SK-N-MC (cell line): ENCODE data around the gene CDKL2.
"Not testable (repeated sequence)": the region's sequence is repeated elsewhere in the genome, so short reads cannot be mapped to it uniquely, and the experiment has no call there.

Source experiments
- DNase-seq: peaks from one replicate; pipeline ENCODE4 v3.0.0-alpha.2; 2011; ENCODE audit warnings: low read depth, low spot score
- H3K27ac ChIP-seq: fragments of 200-600 bp; sonication (generic); 2 replicates; pipeline ENCODE4 v1.5.1; 2016; ENCODE audit warnings: mixed run types
- H3K36me3 ChIP-seq: fragments of 200-600 bp; sonication (generic); 2 replicates; pipeline ENCODE4 v1.6.1; 2017; ENCODE audit warnings: antibody characterized with exemption, low read length, mixed read lengths; ENCODE audit not compliant: insufficient read depth
- H3K4me3 ChIP-seq: fragments of 200-600 bp; sonication (generic); 2 replicates; pipeline ENCODE4 v1.5.1; 2016
- H3K9ac ChIP-seq: fragments of 200-600 bp; sonication (generic); 2 replicates; pipeline ENCODE4 v1.8.0; 2017; ENCODE audit warnings: mixed run types, mixed read lengths; ENCODE audit not compliant: insufficient read length
- H3K9me3 ChIP-seq: fragments of 200-600 bp; sonication (generic); 2 replicates; pipeline ENCODE4 v1.6.1; 2017; ENCODE audit warnings: low read depth, mild to moderate bottlenecking, antibody characterized with exemption, low read length, moderate library complexity, mixed read lengths
- EZH2 ChIP-seq: fragments of 200-600 bp; sonication (generic); IDR thresholded peaks from one replicate; pipeline ENCODE4 v1.6.1; 2017; ENCODE audit warnings: antibody characterized with exemption
- FOXP2 ChIP-seq: optimal IDR thresholded peaks from 2 replicates; pipeline ENCODE3; 2011; ENCODE audit warnings: mild to moderate bottlenecking, moderate library complexity; ENCODE audit not compliant: insufficient read depth; ENCODE audit errors: extremely low read length, control extremely low read depth
- POLR2AphosphoS5 ChIP-seq: IDR thresholded peaks from 2 replicates; pipeline ENCODE4 v1.6.1; 2012; ENCODE audit warnings: mild to moderate bottlenecking, low read depth, low read length, borderline replicate concordance

Gene CDKL2

GRCh38 chr4:75557696-75558095 lies 72.6 kb downstream of the CDKL2 start:
- no peaks in the 10 kb centered on the region for H3K9me3 ChIP-seq
- H3K27ac ChIP-seq, result no peak overlapping the region
- no peaks in the 10 kb centered on the region for H3K36me3 ChIP-seq
- TF ChIP-seq EZH2, result no peak
- TF ChIP-seq POLR2AphosphoS5, result no peak
- no peak for TF ChIP-seq FOXP2
- no peak overlapping the region for H3K9ac ChIP-seq
- no peak for DNase-seq
- H3K4me3 ChIP-seq, result no peak overlapping the region

GRCh38 chr4:75555294-75556164 lies 74.8 kb downstream of the CDKL2 start, which contains the start of gene ODAPH:
Gene ODAPH, plus strand, starts transcription at chr4:75556066. Its CDS starts 17 bp downstream, at chr4:75556083.
- no peaks in the 10 kb centered on the region for H3K36me3 ChIP-seq
- TF ChIP-seq EZH2 (no peak), POLR2AphosphoS5 (no peak), FOXP2 (no peak)
- no peak within 1 kb of the TSS for H3K27ac ChIP-seq
- H3K4me3 ChIP-seq, result no peak within 1 kb of the TSS
- no peak for DNase-seq
- H3K9me3 ChIP-seq, result no peaks in the 10 kb centered on the region
- no peak within 1 kb of the TSS for H3K9ac ChIP-seq

DNA sequence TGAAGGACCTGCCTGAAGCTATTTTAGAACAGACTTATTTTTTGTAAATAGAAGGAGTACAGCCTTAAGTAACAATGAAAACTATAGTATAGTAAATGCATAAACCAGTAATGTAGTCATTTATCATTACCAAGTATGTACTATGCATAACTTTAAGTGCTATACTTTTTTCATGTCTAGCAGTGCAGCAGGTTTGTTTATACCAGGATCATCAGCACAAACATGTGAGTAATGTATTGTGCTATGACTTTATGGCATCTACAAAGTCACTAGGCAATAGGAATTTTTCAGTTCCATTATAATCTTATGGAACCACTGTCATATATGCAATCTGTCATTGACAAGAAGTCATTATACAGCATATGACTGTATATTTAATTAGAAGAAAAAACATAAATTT lies 77.9 kb downstream of the CDKL2 start:
- Histone ChIP-seq H3K9ac (no peak overlapping the region), H3K27ac (no peak overlapping the region), H3K9me3 (no peaks in the 10 kb centered on the region), H3K4me3 (no peak overlapping the region), H3K36me3 (no peaks in the 10 kb centered on the region)
- TF ChIP-seq POLR2AphosphoS5 (no peak), FOXP2 (no peak), EZH2 (no peak)
- no peak for DNase-seq

GRCh38 chr4:75549019-75549418 lies 81.3 kb downstream of the CDKL2 start:
- TF ChIP-seq FOXP2 (no peak), POLR2AphosphoS5 (no peak), EZH2 (no peak)
- no peak for DNase-seq
- no peak overlapping the region for H3K4me3 ChIP-seq
- H3K27ac ChIP-seq, result no peak overlapping the region
- H3K9ac ChIP-seq, result no peak overlapping the region
- H3K9me3 ChIP-seq, result no peaks in the 10 kb centered on the region
- peaks cover 5% of the 10 kb centered on the region; the same call in 1 of the 2 replicates for H3K36me3 ChIP-seq

DNA sequence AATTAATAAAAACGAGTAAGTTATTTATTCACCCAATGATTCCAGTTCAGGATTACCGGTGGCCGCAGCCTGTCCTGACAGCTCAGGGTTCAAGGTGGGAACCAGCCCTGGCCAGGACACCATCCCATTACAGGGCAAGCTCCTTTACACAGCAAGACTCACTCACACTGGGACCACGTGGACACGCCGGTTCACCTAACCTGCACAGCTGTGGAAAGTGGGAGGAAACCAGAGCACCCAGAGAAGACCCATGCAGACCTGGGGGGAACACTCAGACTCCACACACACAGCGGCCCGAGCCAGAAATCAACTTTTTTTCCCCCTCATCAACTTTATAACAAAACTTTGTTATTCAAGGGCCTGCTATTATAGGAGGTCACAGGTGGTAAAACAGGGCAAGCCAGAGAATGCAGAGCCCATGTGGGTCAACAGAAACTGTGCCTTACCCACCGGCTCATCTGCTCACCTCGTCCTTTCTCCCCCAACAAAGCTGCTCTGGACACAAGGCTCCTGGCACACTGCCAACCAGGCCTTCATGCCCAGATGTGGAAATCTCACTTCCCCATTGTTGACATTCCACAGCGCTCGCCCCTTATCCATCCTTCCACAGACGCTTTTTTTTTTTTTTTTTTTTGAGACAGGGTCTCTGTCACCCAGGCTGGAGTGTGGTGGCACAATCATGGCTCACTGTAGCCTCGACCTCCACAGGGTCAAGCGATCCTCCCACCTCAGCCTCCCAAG lies 82.5 kb downstream of the CDKL2 start:
- no peak for TF ChIP-seq FOXP2
- no peak for TF ChIP-seq EZH2
- TF ChIP-seq POLR2AphosphoS5, result no peak
- Histone ChIP-seq H3K36me3 (peaks cover 5% of the 10 kb centered on the region; the same call in 1 of the 2 replicates), H3K9ac (no peak overlapping the region), H3K4me3 (no peak overlapping the region), H3K27ac (no peak overlapping the region), H3K9me3 (no peaks in the 10 kb centered on the region)
- no peak for DNase-seq

DNA sequence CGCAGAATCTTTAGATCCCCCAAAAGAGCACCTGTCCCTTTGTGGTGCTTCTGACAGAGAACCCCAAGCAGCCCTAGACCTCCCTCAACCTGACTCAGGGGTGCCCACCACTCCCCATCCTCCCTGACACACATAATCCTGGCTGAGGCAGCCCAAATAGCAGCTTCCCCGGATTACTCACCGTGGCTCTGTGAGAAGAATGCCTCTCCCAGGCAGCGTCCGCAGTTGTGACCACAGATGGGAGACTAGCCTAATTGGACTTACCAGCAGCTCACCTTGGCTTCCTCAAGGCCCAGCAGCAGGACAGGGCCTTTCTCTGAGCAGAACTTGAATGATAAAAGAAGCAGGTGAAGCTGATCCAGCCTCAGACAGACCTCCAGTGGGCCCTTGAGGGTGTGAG lies 84.8 kb downstream of the CDKL2 start:
- DNase-seq, result no peak
- no peak overlapping the region for H3K4me3 ChIP-seq
- no peaks in the 10 kb centered on the region for H3K9me3 ChIP-seq
- H3K27ac ChIP-seq, result no peak overlapping the region
- H3K9ac ChIP-seq, result no peak overlapping the region
- H3K36me3 ChIP-seq, result peaks cover 5% of the 10 kb centered on the region; the same call in 1 of the 2 replicates
- TF ChIP-seq POLR2AphosphoS5 (no peak), EZH2 (no peak), FOXP2 (no peak)

DNA sequence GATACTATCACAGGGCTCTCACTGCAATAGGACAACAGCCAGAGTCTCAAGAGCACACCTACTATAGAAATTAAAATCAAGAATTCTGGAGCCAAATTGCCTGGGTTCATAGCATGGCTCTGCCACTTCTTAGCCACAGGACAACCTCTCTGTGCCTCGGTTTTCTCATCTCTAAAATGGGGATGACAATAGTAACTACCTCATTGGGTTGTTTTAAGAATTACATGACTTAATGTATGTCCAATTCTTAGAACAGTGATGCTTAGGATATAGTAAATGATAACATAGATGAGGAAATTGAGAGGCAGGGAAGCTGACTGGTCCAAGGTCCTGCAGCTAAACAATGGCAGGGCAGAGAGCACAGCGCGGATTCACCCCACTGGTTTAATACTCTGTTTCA lies 85.5 kb downstream of the CDKL2 start:
- H3K4me3 ChIP-seq, result no peak overlapping the region
- H3K9me3 ChIP-seq, result no peaks in the 10 kb centered on the region
- no peak for DNase-seq
- H3K36me3 ChIP-seq, result peaks cover 5% of the 10 kb centered on the region; the same call in 1 of the 2 replicates
- no peak overlapping the region for H3K27ac ChIP-seq
- no peak overlapping the region for H3K9ac ChIP-seq
- TF ChIP-seq POLR2AphosphoS5, result no peak
- TF ChIP-seq EZH2, result no peak
- TF ChIP-seq FOXP2, result no peak

GRCh38 chr4:75544220-75544619 lies 86.1 kb downstream of the CDKL2 start:
- not testable (repeated sequence) for DNase-seq, H3K9me3 ChIP-seq, H3K4me3 ChIP-seq, H3K9ac ChIP-seq, H3K27ac ChIP-seq, H3K36me3 ChIP-seq

- Histone ChIP-seq H3K36me3 (peaks cover 5% of the 10 kb centered on the region; the same call in 1 of the 2 replicates), H3K9me3 (no peaks in the 10 kb centered on the region), H3K27ac (no peak overlapping the region), H3K9ac (no peak overlapping the region), H3K4me3 (no peak overlapping the region)
- DNase-seq, result no peak
- TF ChIP-seq FOXP2, result no peak
- no peak for TF ChIP-seq POLR2AphosphoS5
- TF ChIP-seq EZH2, result no peak
These were observed 87.5 kb downstream of the CDKL2 start for GRCh38 chr4:75542824-75543223.

- not testable (repeated sequence) for DNase-seq, H3K4me3 ChIP-seq, H3K9ac ChIP-seq, H3K27ac ChIP-seq, H3K9me3 ChIP-seq
- H3K36me3 ChIP-seq, result peaks cover 11% of the 10 kb centered on the region; the same call in 1 of the 2 replicates
These were observed 93.0 kb downstream of the CDKL2 start for GRCh38 chr4:75537308-75537707.

DNA sequence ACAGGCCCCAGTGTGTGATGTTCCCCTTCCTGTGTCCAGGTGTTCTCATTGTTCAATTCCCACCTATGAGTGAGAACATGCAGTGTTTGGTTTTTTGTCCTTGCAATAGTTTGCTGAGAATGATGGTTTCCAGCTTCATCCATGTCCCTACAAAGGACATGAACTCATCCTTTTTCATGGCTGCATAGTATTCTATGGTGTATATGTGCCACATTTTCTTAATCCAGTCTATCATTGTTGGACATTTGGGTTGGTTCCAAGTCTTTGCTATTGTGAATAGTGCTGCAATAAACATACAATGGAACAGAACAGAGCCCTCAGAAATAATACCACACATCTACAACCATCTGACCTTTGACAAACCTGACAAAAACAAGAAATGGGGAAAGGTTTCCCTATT lies 96.4 kb downstream of the CDKL2 start:
- DNase-seq, H3K27ac ChIP-seq, H3K9ac ChIP-seq, H3K9me3 ChIP-seq, H3K4me3 ChIP-seq: not testable (repeated sequence)
- peaks cover 41% of the 10 kb centered on the region for H3K36me3 ChIP-seq

- not testable (repeated sequence) for DNase-seq, H3K9ac ChIP-seq, H3K4me3 ChIP-seq, H3K27ac ChIP-seq, H3K9me3 ChIP-seq
- H3K36me3 ChIP-seq, result peaks cover 45% of the 10 kb centered on the region
These were observed 96.9 kb downstream of the CDKL2 start for GRCh38 chr4:75533339-75533887.
